CD8-positive, alpha-beta memory T cell (primary cell): ENCODE measurements around the gene FAM177B. TPM values are rescaled to one million over a fixed set of nuclear protein-coding genes. Genes with fewer than 3 reads are reported as not detected.

Experiments used
- CTCF ChIA-PET: fragments of 350-600 bp; sonication (Branson Sonifier 250); formaldehyde crosslinking; loops from one replicate; lab custom pipeline; 2021; ENCODE audit warnings: antibody characterized with exemption; lab: Charles Lee
- POLR2A ChIA-PET: fragments of 350-600 bp; sonication (Branson Sonifier 250); formaldehyde crosslinking; loops from one replicate; lab custom pipeline; 2021; ENCODE audit warnings: antibody characterized with exemption; lab: Charles Lee
- DNase-seq, 5 donors: peaks; one replicate each; pipeline versions ENCODE4 v3.0.0 to v3.0.0-alpha.2; 2020 to 2022; ENCODE audit warnings: mixed read lengths in 1 of 5
- H3K27ac ChIP-seq: one replicate; pipeline ENCODE4 v1.7.0; 2013; ENCODE audit warnings: low read depth, mild to moderate bottlenecking, low read length, moderate library complexity
- H3K27me3 ChIP-seq: 2 replicates; pipeline ENCODE4 v1.7.0; 2013; ENCODE audit warnings: low read length, mild to moderate bottlenecking; ENCODE audit not compliant: insufficient read depth, poor library complexity, severe bottlenecking
- H3K36me3 ChIP-seq: 2 replicates; pipeline ENCODE4 v1.7.0; 2013; ENCODE audit warnings: mild to moderate bottlenecking, low read length, moderate library complexity; ENCODE audit not compliant: insufficient read depth
- H3K4me1 ChIP-seq: 2 replicates; pipeline ENCODE4 v1.7.0; 2013; ENCODE audit warnings: mild to moderate bottlenecking, low read length, moderate library complexity; ENCODE audit not compliant: insufficient read depth
- H3K4me3 ChIP-seq: 2 replicates; pipeline ENCODE4 v1.7.0; 2013; ENCODE audit warnings: mild to moderate bottlenecking, low read length
- H3K9me3 ChIP-seq: 2 replicates; pipeline ENCODE4 v1.7.0; 2013; ENCODE audit warnings: mild to moderate bottlenecking, low read length
- H3K27ac Mint-ChIP-seq, 8 donors: one replicate each; pipeline ENCODE4 v1.8.0; 2020 to 2021; ENCODE audit warnings: mixed read lengths in 8 of 8, mild to moderate bottlenecking in 6 of 8, inconsistent platforms in 3 of 8, moderate library complexity in 3 of 8
- H3K27me3 Mint-ChIP-seq, 2 donors: one replicate each; pipeline ENCODE4 v1.8.0; 2020 to 2021; ENCODE audit warnings: mixed read lengths in 2 of 2, mild to moderate bottlenecking in 1 of 2, moderate library complexity in 1 of 2
- H3K36me3 Mint-ChIP-seq, 3 donors: one replicate each; pipeline ENCODE4 v1.8.0; 2020 to 2021; ENCODE audit warnings: mixed read lengths in 3 of 3, inconsistent platforms in 1 of 3, mild to moderate bottlenecking in 1 of 3
- H3K4me1 Mint-ChIP-seq, 3 donors: one replicate each; pipeline ENCODE4 v1.8.0; 2020 to 2021; ENCODE audit warnings: mixed read lengths in 3 of 3, inconsistent platforms in 1 of 3, mild to moderate bottlenecking in 1 of 3
- H3K4me3 Mint-ChIP-seq, 7 donors: one replicate each; pipeline ENCODE4 v1.8.0; 2020 to 2021; ENCODE audit warnings: mixed read lengths in 7 of 7, mild to moderate bottlenecking in 6 of 7, moderate library complexity in 4 of 7, inconsistent platforms in 2 of 7
- H3K9me3 Mint-ChIP-seq, 5 donors: one replicate each; pipeline ENCODE4 v1.8.0; 2020 to 2022; ENCODE audit warnings: mixed read lengths in 5 of 5, mild to moderate bottlenecking in 3 of 5, moderate library complexity in 2 of 5, inconsistent platforms in 1 of 5
- polyA plus RNA-seq: library from polyadenylated mRNA; unstranded; fragments of 300-500 nt; fragmentation: Illumina TruSeq; gene quantifications from one replicate; pipeline ENCODE4 v1.2.3, GENCODE V29; 2021
- total RNA-seq, 2 experiments: library from RNA; stranded (reverse); gene quantifications; one replicate each; pipeline ENCODE4 v1.2.3, GENCODE V29; 2021

Gene FAM177B
- total and polyA plus RNA-seq, 3 experiments from 2014 or later, result not detected

DNA sequence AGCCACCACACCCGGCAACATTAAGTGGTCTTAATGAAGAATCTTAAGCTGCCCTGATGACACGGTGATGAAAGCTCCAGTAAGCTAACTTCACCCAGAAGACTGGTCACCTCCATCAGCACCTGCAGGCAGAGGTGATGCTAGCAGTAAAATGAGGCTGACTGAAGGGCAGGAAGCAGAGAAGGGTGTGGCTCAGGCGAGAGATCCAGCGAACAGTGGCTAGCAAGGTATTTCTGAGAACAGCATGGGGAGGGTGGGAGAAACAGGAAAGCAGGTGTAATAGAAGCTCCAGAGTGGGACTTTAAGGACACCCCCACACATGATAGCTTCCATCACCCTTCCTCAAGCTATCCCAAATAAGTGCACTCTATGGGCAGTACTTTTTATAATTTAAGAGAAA is 62.0 kb downstream of the FAM177B start:
- Mint-ChIP-seq H3K36me3 (no peaks in the 10 kb centered on the region), H3K27me3 (peaks cover 0 to 39% of the 10 kb centered on the region in 2 donors), H3K27ac (no peak overlapping the region), H3K9me3 (no peaks in the 10 kb centered on the region), H3K4me3 (no peak overlapping the region), H3K4me1 (peaks cover 0 to 4% (median 0%) of the 10 kb centered on the region in 3 donors)
- Histone ChIP-seq H3K9me3 (no peaks in the 10 kb centered on the region), H3K4me1 (no peaks in the 10 kb centered on the region), H3K27me3 (no peaks in the 10 kb centered on the region), H3K27ac (no peak overlapping the region), H3K36me3 (no peaks in the 10 kb centered on the region), H3K4me3 (no peak overlapping the region)
- CTCF ChIA-PET, result interaction anchor here (1.3 kb wide), 1 partner anchor 335 kb away, joined by 4 read pairs; no protein-coding TSS in a partner anchor
- POLR2A ChIA-PET, result no interaction called here
- DNase-seq, result no peak

Other genes starting within 250 kb of the FAM177B start
- under 1 TPM; 0.28 to 0.29 TPM for gene HHIPL2, start 189.1 kb upstream of the FAM177B start, total RNA-seq
- gene HHIPL2, start 189.1 kb upstream of the FAM177B start, polyA plus RNA-seq, result not detected
- gene TAF1A, start 147.3 kb upstream of the FAM177B start, total RNA-seq, result 10 to 100 TPM; 21.3 to 22.9 TPM
- gene TAF1A, start 147.3 kb upstream of the FAM177B start, polyA plus RNA-seq, result 5.8 TPM
- 10 to 100 TPM; 35.8 to 43.2 TPM for gene MIA3, start 119.1 kb upstream of the FAM177B start, total RNA-seq
- gene MIA3, start 119.1 kb upstream of the FAM177B start, polyA plus RNA-seq, result 69.5 TPM
- gene AIDA, start 24.7 kb upstream of the FAM177B start, total RNA-seq, result 10 to 100 TPM; 57.9 to 59.1 TPM
- 29.2 TPM for gene AIDA, start 24.7 kb upstream of the FAM177B start, polyA plus RNA-seq
- gene BROX, start 24.6 kb upstream of the FAM177B start, total RNA-seq, result 10 to 100 TPM; 46.9 to 47.8 TPM
- gene BROX, start 24.6 kb upstream of the FAM177B start, polyA plus RNA-seq, result 15.1 TPM
- gene DISP1, start 77.8 kb downstream of the FAM177B start, total RNA-seq, result 1 to 10 TPM; 2.4 to 2.5 TPM
- 2.6 TPM for gene DISP1, start 77.8 kb downstream of the FAM177B start, polyA plus RNA-seq